Measurements from ENCODE around the gene EDA.

DNA sequence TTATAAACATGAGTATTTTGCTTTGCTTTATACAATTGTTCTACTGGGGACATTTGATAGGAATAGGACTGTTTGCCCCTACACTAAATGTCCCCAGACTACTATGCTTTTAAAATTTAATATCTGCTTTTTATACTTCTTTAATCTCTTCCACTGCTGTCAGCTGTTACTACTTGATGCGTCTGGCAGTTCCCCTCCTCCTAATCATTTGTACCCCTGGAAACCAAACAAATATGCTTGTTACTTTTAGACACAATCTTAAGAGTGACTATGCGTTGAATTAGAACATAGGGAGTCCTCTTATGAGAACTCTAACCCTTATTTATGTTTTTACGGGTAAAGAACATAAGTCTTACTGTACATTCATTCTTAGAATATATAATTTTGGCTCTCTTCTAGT is 145.7 kb downstream of the EDA start:
- TF ChIP-seq EZH2 (IDR thresholded peaks at IDR 0.05; ENCODE audit: borderline replicate concordance, insufficient read depth, low read depth, low read length, poor library complexity, severe bottlenecking): no peak
- TF ChIP-seq, protein P1, sequence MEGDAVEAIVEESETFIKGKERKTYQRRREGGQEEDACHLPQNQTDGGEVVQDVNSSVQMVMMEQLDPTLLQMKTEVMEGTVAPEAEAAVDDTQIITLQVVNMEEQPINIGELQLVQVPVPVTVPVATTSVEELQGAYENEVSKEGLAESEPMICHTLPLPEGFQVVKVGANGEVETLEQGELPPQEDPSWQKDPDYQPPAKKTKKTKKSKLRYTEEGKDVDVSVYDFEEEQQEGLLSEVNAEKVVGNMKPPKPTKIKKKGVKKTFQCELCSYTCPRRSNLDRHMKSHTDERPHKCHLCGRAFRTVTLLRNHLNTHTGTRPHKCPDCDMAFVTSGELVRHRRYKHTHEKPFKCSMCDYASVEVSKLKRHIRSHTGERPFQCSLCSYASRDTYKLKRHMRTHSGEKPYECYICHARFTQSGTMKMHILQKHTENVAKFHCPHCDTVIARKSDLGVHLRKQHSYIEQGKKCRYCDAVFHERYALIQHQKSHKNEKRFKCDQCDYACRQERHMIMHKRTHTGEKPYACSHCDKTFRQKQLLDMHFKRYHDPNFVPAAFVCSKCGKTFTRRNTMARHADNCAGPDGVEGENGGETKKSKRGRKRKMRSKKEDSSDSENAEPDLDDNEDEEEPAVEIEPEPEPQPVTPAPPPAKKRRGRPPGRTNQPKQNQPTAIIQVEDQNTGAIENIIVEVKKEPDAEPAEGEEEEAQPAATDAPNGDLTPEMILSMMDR (IDR thresholded peaks at IDR 0.05): no peak
